ENCODE measurements around the gene LARGE1. TPM values are rescaled to one million over a fixed set of nuclear protein-coding genes. Genes with fewer than 3 reads are reported as not detected.

Gene LARGE1
- total RNA-seq, 4 donors from 2014 or later, result 78.1 to 156 (median 104) TPM

DNA sequence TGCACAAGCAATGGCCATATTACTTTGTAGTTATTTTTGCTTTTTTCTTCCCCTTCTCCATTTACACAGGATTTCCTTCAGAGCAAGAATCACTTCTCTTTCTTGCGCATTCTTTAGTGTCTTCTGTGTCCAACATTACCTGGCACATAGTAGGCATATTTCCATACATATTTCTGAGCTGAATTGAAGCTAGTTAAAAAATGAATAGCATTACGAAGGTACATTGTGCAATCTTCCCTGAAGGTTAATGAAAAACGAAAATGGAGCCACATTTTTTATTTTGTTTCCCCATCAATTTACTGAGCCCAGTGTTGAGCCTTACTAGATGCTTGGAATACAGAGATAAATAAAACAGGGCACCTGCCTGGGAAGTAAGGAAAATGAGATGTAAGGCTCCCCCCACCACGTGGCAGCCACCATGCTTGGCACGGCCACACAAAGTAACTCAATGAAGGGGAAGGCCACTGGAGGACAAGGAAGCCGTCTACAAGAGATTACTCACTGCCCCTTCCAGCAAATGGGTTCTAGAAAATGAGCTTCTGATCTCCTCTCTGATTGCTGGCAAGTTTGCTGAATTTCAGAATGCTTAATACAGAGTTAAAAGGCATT is 381.9 kb downstream of the LARGE1 start:
- H3K27me3 ChIP-seq, result no peaks in the 10 kb centered on the region
- no peaks in the 10 kb centered on the region for H3K9me3 ChIP-seq
- no peak overlapping the region for H3K27ac ChIP-seq
- no peaks in the 10 kb centered on the region for H3K36me3 ChIP-seq
- TF ChIP-seq POLR2A (IDR thresholded peaks at IDR 0.05), result no peak
- peaks cover 0 to 22% (median 0%) of the 10 kb centered on the region in 4 donors for H3K4me1 ChIP-seq
- no peak for DNase-seq
- no peak overlapping the region for H3K4me3 ChIP-seq

DNA sequence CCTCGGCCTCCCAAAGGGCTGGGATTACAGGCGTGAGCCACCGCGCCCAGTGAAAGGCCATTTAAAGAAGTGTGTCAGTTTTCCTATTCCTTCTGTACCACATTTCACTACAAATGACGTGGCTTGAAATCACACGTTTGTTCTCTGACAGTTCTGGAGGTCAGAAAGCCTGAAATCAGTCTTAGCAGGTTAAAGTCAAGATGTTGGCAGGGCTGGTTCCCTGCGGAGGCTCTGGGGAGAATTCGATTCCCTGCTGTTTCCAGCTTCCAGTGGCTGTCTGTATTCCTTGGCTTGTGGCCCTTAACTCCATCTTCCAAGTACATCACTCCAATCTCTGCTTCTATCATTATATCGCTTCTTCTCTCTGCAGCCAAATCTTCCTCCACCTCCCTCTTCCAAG is 383.2 kb downstream of the LARGE1 start:
- DNase-seq, result no peak
- H3K27me3 ChIP-seq, result no peaks in the 10 kb centered on the region
- H3K27ac ChIP-seq, result no peak overlapping the region
- no peaks in the 10 kb centered on the region for H3K36me3 ChIP-seq
- TF ChIP-seq, protein P1, sequence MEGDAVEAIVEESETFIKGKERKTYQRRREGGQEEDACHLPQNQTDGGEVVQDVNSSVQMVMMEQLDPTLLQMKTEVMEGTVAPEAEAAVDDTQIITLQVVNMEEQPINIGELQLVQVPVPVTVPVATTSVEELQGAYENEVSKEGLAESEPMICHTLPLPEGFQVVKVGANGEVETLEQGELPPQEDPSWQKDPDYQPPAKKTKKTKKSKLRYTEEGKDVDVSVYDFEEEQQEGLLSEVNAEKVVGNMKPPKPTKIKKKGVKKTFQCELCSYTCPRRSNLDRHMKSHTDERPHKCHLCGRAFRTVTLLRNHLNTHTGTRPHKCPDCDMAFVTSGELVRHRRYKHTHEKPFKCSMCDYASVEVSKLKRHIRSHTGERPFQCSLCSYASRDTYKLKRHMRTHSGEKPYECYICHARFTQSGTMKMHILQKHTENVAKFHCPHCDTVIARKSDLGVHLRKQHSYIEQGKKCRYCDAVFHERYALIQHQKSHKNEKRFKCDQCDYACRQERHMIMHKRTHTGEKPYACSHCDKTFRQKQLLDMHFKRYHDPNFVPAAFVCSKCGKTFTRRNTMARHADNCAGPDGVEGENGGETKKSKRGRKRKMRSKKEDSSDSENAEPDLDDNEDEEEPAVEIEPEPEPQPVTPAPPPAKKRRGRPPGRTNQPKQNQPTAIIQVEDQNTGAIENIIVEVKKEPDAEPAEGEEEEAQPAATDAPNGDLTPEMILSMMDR (IDR thresholded peaks at IDR 0.05), result no peak
- TF ChIP-seq POLR2A (IDR thresholded peaks at IDR 0.05), result no peak
- peaks cover 0 to 22% (median 0%) of the 10 kb centered on the region in 4 donors for H3K4me1 ChIP-seq
- no peak overlapping the region for H3K4me3 ChIP-seq
- no peaks in the 10 kb centered on the region for H3K9me3 ChIP-seq

DNA sequence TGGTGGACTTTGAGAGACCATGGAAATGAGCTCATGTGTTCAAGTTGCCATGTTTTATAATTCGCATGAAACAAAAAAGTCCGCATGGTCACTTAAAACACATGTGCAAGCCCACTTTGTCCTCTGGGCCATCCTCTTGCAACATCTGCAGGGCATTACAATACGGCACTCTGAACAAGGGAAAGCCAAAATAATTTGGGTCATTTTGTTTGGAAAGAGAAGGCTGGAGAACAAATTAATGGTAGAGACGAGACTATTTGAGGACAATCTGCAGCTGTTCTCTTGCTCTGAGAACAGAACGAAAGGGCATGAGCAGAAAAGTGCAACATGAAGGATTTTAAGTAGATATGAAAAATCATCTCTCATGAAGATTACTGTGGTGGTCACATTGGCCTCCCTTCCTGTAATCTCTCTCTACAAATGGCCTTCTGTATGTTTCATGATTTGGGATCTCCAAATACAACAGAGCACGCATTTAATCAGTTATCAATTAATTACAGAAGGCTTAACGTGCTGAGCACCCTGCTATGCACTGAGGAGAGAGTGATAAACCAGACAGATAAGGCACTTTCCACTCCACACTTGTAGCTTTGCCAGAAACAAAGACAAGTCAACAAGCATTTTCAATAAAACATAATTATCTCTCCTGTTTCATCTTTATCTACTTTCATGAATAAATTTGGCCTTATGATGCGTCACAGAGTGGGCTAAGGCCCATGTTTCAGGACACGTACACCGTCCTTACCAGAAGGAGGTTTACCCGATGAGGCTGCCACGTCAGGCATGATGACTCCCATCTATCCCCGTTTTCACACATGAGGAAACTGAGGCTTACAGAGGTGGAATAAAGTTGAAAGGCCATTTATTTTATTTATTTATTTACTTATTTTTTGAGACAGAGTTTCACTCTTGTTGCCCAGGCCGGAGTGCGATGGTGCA is 384.1 kb downstream of the LARGE1 start:
- no peak for DNase-seq
- H3K9me3 ChIP-seq, result no peaks in the 10 kb centered on the region
- H3K27me3 ChIP-seq, result no peaks in the 10 kb centered on the region
- H3K4me1 ChIP-seq, result peaks cover 0 to 22% (median 0%) of the 10 kb centered on the region in 4 donors
- no peak overlapping the region for H3K4me3 ChIP-seq
- H3K27ac ChIP-seq, result no peak overlapping the region
- H3K36me3 ChIP-seq, result no peaks in the 10 kb centered on the region
- no peak for TF ChIP-seq POLR2A (IDR thresholded peaks at IDR 0.05)
- TF ChIP-seq, protein P1 (IDR thresholded peaks at IDR 0.05), result no peak

DNA sequence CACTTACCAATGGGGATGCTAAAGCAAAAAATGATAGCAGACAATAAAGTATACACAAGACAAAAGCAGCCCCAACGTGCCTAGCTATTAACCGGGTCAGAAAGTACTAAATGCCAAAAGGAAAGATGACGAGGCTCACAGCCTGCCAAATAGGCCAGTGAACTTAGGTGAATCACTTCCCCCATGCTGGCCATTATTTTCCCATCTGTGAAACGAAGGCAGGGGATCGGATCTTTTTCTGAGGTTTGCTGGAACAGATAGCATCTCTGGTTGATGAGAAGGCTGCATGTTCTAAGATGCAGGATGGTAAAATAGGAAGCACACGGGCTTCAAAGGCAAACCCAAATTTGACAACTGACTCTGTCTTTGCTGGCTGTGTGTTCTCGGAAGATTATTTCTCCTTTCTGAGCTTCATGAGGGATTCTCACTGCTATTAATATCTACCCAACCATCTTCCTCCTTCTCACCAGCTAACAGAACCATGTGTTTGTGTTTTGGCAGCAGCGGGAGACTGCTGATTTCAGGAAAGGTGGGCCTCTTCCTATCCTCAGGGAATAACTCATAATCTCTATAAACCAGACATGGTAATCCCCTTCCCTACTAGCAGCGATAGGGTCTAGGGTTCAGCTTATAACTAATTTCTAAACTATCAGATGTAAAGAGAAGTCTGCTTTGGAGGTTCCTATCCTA is 390.7 kb downstream of the LARGE1 start:
- Histone ChIP-seq H3K27me3 (no peaks in the 10 kb centered on the region), H3K4me1 (no peaks in the 10 kb centered on the region), H3K4me3 (no peak overlapping the region), H3K27ac (no peak overlapping the region), H3K9me3 (no peaks in the 10 kb centered on the region), H3K36me3 (no peaks in the 10 kb centered on the region)
- no peak for DNase-seq
- TF ChIP-seq, protein P1 (IDR thresholded peaks at IDR 0.05), result no peak
- no peak for TF ChIP-seq POLR2A (IDR thresholded peaks at IDR 0.05)

DNA sequence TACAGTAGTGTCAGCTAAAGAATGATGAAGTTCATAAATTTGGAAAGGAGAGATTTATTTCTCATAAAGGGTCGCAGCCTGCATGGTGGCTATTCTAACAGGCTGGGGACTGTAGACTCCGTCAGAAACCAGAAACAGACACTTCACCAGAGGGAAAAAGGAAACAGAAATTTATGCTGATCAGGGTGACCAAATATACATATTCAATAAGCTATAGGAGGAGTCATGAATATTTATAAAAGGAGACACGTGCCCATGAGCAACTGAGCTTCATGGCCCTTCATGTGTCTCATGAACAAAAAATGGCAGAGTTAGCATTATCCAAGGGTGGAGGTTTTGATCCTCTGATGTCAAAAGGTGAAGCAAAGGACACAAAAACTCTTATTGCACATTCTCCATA is 392.1 kb downstream of the LARGE1 start:
- no peaks in the 10 kb centered on the region for H3K36me3 ChIP-seq
- no peak for DNase-seq
- TF ChIP-seq, protein P1 (IDR thresholded peaks at IDR 0.05), result no peak
- no peak for TF ChIP-seq POLR2A (IDR thresholded peaks at IDR 0.05)
- no peaks in the 10 kb centered on the region for H3K27me3 ChIP-seq
- H3K9me3 ChIP-seq, result no peaks in the 10 kb centered on the region
- H3K4me1 ChIP-seq, result no peaks in the 10 kb centered on the region
- no peak overlapping the region for H3K4me3 ChIP-seq
- no peak overlapping the region for H3K27ac ChIP-seq

Data from Peyer's patch (tissue), 4 donors.